HS-5 (cell line): Measurements from ENCODE around the gene NUP88.
"Not testable (repeated sequence)": the region's sequence is repeated elsewhere in the genome, so short reads cannot be mapped to it uniquely, and the experiment has no call there.

Experiments used
- DNase-seq: peaks from one replicate; pipeline ENCODE4 v3.0.0-alpha.2; 2012; ENCODE audit warnings: low read depth

The NUP88 gene

GRCh38 chr17:5419356-5419958, at the start of gene NUP88:
NUP88 (minus strand) TSS chr17:5419662; CDS start chr17:5419650, 12 bp downstream.
- DNase-seq = peak; percentile 90

DNA sequence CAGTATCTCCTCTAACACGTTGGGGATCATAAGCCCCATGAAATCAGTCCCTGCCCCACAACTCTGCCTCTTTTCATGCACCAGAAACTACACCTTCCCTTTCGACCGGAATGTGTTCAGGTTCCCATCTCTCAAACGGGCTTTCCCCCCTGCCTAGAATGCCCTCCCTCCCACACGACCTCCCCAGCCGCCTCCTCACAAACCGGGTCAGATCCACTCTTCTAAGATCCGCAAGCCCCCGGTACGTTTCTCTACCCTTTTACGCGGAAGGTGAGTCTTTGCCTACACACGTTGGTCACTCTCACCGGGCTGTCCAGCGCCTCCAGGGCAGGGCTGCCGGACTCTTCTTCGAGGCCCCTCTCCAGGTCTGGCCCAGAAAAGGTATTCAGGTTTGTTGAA, 48.6 kb upstream of the NUP88 start:
- DNase-seq = peak; percentile 5

GRCh38 chr17:5467416-5467815, 48.0 kb upstream of the NUP88 start:
- no peak for DNase-seq

DNA sequence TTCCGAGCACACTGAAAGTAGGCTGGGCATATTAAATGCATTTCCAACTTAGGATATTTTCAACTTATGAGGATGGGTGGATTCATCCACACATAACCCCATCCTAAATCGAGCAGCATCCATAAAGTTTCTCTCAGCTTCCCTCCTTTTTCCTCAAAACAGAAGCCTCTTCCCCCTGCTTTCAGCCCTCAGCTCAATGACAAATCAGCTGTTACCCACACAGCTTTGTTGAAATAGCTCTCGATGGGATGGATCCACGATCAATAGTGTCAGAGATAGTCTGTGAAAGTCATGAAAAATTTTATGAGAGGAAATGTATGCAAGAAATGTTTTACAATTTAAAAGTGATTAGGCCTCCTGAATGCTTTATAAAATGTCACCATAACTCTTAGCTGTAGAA, 46.8 kb upstream of the NUP88 start:
- DNase-seq = no peak

DNA sequence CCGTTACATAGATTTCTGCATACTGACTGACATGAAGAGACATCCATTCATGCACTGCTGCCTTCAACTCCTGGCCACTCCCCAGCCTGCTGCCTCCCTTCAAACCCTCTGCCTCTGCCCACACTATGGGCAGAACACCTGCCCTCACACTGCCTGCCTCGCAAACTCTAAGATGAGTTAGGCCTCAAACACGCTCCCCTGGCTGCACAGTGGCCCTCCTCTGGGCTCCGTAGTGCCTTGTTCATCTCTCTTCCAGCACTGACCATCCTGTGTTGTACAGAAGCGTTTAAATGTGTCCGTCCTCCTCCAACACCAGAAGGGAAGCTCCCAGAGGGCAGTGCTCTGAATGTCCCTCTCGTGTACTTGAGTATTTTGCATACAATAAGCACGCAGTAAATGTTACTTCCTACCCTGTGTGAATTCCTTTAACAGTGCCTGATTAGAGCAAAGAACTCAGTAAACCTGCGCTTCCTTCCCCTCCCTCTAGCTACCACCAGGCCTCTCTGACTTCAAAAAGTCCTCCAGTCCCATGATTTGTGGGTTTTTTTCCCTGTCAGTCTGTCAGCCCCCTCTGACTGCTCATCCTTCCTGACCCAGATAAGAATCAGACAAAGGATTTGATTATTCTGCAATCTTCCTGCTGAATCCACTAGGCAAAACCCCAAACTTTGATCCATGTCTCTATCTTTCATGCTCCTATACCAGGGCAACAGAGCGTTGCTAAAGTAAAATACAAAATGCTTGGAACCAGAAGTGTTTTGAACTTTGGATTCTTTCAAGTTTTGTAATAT, 45.5 kb upstream of the NUP88 start:
- DNase-seq = no peak

- DNase-seq = no peak
These were observed 27.3 kb upstream of the NUP88 start for GRCh38 chr17:5446786-5447185.

- no peak for DNase-seq
These were observed 24.7 kb upstream of the NUP88 start for GRCh38 chr17:5444209-5444608.

DNA sequence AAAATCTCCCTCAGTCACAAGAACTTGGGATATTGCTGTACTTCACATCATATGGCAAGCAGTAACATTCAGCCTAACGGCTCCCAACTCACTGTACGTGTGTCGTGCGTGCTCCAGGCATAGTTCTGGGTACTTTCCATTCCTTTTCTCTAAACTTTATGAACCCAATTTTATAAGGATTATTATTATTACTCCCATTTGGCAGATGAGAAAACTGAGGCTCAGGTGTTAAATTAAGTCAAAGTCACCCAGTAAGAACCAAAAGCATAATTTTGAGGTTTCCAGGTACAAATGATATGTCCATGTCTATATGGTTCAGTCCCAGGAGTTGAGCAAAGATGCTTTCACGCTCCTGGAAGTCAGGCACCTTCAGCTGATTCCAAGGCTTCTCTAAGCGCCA, 24.3 kb upstream of the NUP88 start:
- no peak for DNase-seq

GRCh38 chr17:5439446-5439764, 19.9 kb upstream of the NUP88 start:
- DNase-seq = no peak

GRCh38 chr17:5438716-5439445, 19.4 kb upstream of the NUP88 start, which contains the start of gene C1QBP:
C1QBP (minus strand) TSS chr17:5439155; CDS start chr17:5439073, 82 bp downstream.
- DNase-seq = peak; percentile 80

GRCh38 chr17:5437721-5438317, 18.4 kb upstream of the NUP88 start:
- DNase-seq = no peak

DNA sequence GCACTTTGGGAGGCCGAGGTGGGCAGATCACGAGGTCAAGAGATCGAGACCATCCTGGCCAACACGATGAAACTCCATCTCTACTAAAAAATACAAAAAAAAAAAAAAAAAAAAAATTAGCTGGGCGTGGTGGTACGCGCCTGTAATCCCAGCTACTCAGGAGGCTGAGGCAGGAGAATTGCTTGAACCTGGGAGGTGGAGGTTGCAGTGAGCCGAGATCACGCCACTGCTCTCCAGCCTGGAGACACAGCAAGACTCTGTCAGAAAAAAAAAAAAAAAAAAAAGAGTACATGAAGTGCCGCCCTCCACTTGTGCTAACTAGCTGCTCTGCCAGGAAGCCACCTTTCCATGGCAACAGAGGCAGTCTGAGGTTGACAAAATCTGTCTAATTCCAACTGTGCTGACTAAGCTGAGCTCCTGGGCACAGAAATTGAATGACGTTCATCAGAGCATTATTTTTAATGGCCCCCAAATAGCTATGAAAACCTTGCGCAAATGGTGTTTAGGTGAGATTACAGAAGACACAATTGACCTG, 16.4 kb upstream of the NUP88 start:
- DNase-seq = not testable (repeated sequence)

- DNase-seq = no peak
These were observed 15.5 kb upstream of the NUP88 start for GRCh38 chr17:5434984-5435383.

DNA sequence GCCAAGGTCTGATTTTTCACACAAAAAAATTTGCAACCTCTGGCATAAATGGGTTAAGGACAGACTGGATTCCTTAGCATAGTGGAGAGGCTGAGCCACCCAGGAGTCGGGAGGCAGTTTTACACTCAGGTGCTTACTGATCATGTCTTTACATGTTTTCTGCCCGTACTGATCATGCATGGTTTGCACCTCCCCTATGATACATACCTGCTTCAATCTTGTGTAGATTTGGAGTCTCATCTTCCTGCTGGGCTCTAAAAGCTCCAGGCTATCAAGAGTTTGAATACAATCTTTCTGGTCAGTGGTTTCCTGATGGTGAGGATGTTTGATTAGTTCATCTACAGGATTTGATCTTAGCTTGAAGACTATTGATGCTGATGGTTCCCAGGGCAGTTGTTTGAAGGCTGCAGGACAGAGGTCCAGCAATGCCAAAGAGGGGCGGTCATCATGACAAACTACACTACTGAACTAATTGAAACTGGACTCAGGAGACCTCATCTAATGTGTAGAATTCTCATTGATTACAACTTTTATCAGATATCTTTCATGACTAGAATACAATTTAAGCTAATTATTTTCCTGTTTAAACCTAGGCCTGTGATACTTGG, 12.6 kb upstream of the NUP88 start:
- no peak for DNase-seq

- DNase-seq = not testable (repeated sequence)
These were observed 11.8 kb upstream of the NUP88 start for GRCh38 chr17:5431234-5431633.

GRCh38 chr17:5430413-5430999, 11.0 kb upstream of the NUP88 start:
- no peak for DNase-seq

DNA sequence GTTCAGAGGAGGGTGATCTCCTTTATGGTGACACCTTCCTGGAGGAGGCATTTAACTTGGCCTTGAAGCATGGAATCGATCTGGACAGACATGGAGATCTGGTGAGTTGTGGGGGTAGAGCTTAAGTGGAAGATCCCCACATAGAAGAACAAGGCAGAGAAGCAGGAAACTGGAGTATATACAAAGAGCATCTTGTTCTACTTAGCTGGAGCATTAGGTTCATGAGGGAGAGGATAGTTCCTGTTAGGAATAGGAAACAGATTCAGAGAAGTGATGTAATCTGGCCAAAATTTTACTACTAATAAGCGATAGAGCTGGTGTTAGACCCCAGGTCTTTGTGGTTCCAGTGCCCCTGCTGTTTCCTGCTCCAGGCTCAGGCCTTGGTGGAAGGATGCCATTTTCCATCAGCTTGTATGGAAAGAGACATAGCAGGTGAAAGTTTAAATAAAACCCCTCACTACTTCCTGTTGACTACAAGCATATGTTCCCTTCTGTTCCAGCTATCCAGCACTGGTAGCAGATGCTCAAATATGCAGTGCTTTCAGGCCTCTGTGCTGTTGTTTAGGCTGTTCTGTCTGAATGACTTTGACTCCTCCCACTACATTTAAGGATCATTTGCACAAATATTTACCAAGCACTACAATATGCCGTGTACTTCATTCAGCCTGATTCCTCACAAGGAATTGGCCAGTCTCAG, 9.9 kb upstream of the NUP88 start:
- no peak for DNase-seq

GRCh38 chr17:5425826-5426225, 6.4 kb upstream of the NUP88 start:
- no peak for DNase-seq

DNA sequence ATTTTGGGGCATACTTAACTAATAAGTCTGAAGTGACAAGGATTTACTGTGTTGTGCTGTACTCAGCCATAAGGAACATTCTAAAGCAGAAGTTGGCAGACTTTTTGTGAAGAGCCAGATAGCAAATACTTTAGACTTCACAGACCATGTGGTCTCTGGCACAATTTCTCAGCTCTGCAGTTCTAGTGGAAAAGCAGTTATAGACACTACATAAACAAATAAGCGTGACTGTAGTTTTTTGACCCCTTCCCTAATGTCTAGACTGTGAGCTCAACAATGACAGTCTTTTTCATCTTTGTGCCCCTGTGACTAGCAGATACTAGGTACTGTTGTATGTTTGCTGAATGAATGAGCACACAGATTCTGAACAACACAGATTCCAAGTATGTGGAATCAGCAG, 5.4 kb upstream of the NUP88 start:
- DNase-seq = no peak

GRCh38 chr17:5422505-5422904, 3.0 kb upstream of the NUP88 start:
- DNase-seq = peak; percentile 70
